Measurements from ENCODE around the gene ITGB1BP1.

DNA sequence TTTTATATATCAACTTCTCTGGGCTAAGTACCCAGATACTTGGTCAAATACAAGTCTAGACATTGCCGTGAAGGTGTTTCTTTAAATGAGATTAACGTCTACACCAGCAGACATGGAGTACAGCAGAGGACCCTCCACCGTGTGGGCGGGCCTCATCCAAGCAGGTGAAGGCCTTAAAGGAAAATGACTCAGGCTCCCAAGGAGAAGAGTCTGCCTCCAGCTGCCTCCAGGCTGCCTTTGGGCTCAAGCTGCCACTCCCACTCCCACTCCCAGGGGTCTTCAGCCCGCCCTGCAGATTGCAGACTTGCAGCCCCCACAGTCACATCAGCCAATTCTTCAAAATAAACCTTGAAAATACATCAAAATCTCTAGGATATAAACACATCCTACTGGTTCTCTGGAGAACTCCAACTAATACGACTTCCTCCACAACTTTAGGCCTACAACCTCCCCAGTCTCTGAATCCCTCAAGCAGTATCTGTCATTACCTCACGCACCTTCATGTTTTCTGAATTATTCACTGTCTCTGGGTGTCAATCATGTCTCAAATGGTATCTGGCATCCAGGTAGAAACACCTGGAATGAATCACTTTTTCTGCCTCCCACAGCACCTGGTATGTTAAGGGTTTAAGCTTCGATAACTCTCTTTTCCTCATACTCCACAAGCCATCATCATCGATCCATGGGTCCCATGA lies 6.9 kb downstream of the ITGB1BP1 start:
- TF ChIP-seq POLR2AphosphoS5 (IDR thresholded peaks at IDR 0.05; ENCODE audit: low read depth, low read length) (no peak), REST (IDR thresholded peaks at IDR 0.05; ENCODE audit: insufficient read depth in 1 of 2, low read depth in 2 of 2, low read length in 2 of 2) (no peak)

Data from PFSK-1 (cell line).